NCI-H187 (cell line): Measurements from ENCODE around the gene CALM1.
A peak's percentile ranks its signal among the peaks of the same experiment; 100 is the strongest.

Source experiments
- DNase-seq, 2 experiments: peaks; one replicate each; lab custom pipeline; 2025; lab: John Stamatoyannopoulos, UW

CALM1 gene

DNA sequence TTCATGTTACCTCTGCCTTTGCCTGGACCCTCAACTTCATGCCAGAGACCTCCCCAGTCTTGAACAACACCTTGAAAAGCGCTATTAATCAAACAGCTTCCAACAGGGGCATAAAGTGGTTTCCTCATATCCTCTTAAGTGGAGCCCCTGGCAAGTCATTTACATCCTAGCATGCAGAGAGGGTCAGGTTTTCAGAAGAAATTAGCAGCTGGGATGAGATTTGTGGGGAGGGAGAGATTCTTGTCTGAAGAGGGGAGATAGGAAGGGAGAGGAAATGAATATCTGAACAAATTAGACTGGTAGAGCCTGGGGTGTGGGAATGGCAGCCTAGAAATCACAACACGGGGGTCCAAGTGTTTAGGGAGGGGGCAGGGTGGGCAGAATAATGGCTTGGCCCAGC is 45.6 kb downstream of the CALM1 start:
- no peak for DNase-seq

- no peak for DNase-seq
These were observed 46.6 kb downstream of the CALM1 start for GRCh38 chr14:90443161-90444076.

- DNase-seq, result peak in 1 of 2 experiments; percentile 56
These were observed 47.4 kb downstream of the CALM1 start for GRCh38 chr14:90444077-90444696.

DNA sequence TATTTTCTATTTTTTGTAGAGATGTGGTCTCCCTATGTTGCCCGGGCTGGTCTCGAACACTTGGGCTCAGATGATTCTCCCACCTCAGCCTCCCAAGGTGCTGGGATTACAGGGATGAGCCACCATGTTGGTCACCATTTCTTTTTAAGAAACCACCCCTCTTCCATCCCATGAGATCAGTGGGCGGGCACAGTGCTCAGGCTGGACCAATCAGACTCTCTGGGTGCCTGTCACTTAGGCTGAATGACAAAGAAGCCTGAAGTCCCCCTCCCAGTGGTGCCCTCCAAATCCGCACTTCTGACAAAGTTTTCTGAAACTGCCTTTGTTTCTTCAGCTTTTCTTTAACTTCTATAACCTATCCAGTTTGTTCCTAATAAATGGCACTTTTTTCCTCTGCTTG is 48.2 kb downstream of the CALM1 start:
- no peak for DNase-seq

DNA sequence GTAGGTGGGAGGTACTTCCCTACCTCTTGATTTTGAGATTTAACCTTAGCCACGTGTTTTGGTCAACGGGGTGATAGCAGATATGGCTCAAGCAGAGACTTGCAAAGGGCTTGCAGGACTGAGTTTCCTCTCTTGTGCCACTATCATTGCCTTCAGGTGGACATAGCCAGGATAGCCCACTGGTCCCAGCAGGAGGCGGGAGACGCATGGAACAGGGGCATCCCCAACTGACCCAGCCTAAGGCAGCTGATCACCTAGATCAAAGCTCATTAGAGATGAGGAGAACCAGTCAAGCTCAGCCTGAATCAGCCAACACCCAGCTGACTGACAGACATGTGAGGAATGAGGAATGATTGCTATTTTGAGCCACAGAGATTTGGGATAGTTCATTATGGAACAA is 49.6 kb downstream of the CALM1 start:
- DNase-seq, result no peak

- DNase-seq, result no peak
These were observed 51.1 kb downstream of the CALM1 start for GRCh38 chr14:90447720-90448497.

- DNase-seq, result no peak
These were observed 52.6 kb downstream of the CALM1 start for GRCh38 chr14:90449411-90449810.

DNA sequence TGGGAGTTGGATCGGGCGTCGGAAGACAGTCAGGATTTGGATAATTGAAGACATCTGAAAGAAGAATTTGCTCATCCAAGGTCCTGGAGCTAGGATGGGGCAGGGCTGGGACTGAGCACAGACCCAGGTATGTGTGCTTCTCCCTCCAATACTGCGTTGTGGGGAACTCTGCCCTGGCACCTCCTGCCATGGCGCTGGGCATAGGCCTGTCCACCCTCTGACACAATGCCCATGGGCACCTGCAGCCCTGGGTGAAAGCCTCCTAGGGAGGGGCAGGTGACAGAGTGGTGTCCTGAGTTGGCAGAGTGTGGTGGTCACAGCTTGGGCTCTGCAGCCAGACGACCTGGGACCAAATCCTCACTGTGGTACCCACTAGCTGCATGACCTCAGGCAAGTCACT is 53.3 kb downstream of the CALM1 start:
- DNase-seq, result no peak

- no peak for DNase-seq
These were observed 53.8 kb downstream of the CALM1 start for GRCh38 chr14:90450667-90451066.

GRCh38 chr14:90451443-90451842 is 54.6 kb downstream of the CALM1 start:
- no peak for DNase-seq

DNA sequence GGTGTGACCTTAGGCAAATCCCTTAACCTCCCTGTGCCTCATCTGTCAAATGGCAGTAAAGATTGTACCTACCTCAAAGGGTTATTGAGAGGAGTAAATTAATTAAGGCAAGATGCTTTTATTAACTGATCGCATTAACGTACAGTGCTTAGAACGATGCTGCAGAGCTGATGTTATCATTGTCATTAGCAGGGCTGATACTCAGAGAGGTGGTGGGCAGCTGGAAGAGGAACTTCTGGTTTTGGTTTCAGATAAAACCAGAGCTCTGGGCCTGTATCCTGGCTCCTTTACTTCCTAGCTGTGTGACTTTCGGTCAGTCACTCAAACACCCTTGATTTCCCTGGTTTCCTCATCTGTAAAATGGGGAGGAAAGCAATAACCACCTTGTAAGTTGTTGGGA is 55.1 kb downstream of the CALM1 start:
- DNase-seq, result no peak

DNA sequence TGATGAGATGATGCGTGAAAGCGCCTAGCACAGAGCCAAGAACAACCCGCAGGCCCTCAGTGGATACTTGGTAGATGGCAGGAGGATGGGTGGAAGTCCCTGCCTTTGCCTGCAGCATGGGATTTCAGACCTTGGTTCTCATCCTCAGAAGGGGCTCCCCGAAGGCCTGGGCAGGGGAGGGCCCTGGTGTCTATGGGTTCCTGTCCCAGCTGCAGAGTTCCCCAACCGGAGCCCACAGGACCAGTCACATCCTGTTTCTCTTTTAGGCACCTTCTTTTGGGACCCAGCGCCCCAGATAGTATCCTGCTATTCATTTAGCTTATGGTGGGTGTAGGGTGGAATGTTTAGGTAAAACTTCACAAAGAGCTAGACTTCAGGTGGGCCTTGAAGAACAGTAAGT is 55.5 kb downstream of the CALM1 start:
- no peak for DNase-seq

- no peak for DNase-seq
These were observed 56.6 kb downstream of the CALM1 start for GRCh38 chr14:90453401-90453951.

DNA sequence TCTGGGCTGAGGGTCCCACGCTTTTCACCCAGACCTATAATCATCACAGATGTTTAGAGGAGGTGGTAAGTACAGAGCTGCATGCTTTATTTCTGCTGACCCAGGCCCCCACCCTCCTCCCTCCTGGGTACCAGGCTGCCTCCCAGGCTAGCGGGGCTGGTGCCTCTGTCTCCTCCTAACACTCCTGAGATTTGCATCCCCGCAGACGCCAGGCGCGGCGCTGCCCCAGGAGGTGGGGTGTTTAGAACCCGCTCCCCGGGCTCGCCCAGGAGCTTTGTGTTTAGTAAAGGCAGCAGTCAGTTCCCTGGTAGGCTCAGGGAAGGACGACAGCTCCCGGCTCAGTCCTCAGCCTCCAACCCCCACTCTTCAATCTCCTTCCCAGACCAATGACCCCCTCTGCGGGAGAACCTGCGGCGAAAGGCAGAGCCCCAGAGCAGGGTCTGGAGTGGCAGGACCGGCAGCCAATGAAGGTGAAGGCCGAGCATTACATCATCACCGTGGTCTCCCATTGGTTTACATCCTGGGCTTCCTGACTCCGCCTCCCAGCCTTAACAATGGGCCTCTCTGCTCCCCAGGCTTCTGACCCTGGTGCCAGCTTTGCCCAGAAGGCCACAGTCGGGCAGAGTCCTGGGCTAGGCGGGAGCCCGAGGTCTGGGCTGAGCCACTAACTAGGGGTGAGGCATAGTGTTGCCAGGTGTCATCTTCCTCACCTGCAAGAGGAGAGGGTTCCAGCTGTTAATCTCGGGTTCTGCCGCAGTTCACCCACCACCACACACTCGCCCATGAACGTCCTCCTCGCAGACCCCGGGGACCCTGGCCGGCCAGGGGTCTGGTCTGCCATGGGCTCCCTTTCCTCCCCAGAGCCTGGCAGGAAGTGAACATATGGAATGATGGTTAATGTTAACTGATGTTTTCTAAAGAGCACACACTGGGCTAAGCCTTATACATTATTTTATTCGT is 57.5 kb downstream of the CALM1 start:
- DNase-seq, result no peak

- DNase-seq, result no peak
These were observed 58.3 kb downstream of the CALM1 start for GRCh38 chr14:90455100-90455571.

DNA sequence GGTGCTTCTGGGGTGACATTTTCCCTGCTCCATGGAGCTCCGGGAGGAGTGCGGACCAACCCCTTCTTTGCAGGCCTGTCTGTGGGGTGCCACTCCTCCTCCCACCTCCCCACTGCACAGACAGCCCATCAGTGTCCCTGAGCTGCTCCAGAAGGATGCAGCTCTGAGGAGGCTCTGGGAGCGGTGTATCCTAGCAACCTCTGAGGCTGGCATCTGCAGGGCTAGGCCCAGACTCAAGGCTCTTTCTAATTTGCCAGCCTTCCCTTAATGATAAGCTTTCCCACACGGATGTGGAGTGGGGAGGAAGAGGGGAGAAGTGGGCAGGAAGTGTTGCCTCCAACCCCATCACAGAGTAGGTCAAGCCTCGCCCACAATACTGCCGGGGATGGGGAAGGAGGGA is 59.7 kb downstream of the CALM1 start:
- no peak for DNase-seq

DNA sequence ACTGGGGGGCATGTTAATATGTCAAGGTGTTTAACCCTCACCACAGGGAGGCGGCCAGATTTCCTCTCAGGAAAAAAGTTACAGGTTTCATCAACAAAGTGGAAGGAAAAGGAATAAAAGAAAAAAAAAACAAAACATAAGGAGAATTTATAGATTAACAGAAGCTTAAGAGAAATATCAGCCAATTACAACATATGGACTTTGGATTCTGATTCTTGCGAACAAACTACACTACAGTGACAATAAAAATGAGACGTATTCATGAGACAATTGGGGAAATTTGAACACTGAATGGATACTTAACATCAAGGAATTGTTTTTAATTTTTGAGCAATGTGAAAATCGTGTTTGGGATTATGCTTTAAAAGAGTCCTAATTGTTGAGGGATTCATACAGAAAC is 60.4 kb downstream of the CALM1 start:
- no peak for DNase-seq
